Measurements from ENCODE around the gene OBP2B. TPM values are rescaled to one million over a fixed set of nuclear protein-coding genes. Genes with fewer than 3 reads are reported as not detected.
"Not testable (repeated sequence)": the region's sequence is repeated elsewhere in the genome, so short reads cannot be mapped to it uniquely, and the experiment has no call there.

Gene OBP2B
- total RNA-seq, 1 experiment from 2014 or later: not detected

DNA sequence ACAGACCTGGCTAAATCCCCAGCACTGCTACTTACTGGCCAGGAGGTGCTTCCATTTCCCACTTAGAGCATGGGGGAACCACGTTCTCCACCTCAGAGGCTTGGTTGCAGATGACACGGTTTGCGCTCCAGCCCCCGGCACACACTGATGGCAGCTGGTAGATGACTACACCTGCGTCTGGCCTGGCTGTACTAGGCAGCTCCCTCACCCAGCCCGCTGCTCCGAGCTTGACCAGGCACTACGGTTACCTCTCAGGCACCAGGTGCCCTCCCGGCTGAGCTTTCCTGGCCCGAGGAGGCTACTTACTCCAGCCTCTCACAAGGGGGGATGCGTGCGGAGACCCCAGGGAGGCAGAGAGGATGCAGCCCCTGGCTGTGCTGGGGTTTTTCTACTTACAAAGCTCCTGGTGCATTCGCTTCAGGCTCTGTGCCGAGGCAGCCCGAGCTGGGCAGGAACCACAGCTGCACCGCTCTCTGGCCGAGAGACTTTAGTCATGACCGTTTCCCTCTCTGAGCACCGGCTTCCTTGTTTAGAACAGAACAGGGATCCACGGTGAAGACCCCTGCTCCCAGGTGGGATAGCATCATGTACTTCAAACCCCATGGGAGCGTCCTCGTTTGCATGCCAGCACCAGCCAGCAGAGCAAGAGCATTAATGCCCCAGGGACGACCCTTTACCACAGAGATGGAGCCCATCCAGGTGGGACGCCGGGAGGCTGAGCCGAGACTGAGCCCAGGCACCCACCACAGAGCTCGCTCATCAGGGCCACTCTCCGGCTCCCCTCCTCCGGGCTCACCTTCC is 37.7 kb downstream of the OBP2B start:
- BruUV-seq (replicated peaks): no TSS peak
- no peaks in the 10 kb centered on the region for H3K36me3 ChIP-seq (ENCODE audit: control insufficient read depth, insufficient read depth, low read length)
- H3K27ac ChIP-seq (ENCODE audit: low read length): no peak overlapping the region
- POLR2A ChIA-PET: no interaction called here
- H3K9me3 ChIP-seq (ENCODE audit: control insufficient read depth, insufficient read depth, low read depth, low read length): no peaks in the 10 kb centered on the region
- no peaks in the 10 kb centered on the region for H3K27me3 ChIP-seq (ENCODE audit: control insufficient read depth, insufficient read depth, low read length)
- DNase-seq (ENCODE audit: low read depth, low spot score): no peak
- ATAC-seq: no peak
- in situ Hi-C loops (cut with HindIII; ENCODE audit: low pct_unique_long_range_greater_than_20kb, low sequenced_read_pairs) (no loop called here), intact Hi-C loops (cut with micrococcal nuclease; ENCODE audit: unreplicated experiment) (no loop called here)
- H3K4me3 ChIP-seq (ENCODE audit: low read depth in 2 of 2, low read length in 2 of 2): no peak overlapping the region
- H3K4me1 ChIP-seq (ENCODE audit: control insufficient read depth, insufficient read depth, low read length): peaks cover 18% of the 10 kb centered on the region
- TF ChIP-seq, protein P1, sequence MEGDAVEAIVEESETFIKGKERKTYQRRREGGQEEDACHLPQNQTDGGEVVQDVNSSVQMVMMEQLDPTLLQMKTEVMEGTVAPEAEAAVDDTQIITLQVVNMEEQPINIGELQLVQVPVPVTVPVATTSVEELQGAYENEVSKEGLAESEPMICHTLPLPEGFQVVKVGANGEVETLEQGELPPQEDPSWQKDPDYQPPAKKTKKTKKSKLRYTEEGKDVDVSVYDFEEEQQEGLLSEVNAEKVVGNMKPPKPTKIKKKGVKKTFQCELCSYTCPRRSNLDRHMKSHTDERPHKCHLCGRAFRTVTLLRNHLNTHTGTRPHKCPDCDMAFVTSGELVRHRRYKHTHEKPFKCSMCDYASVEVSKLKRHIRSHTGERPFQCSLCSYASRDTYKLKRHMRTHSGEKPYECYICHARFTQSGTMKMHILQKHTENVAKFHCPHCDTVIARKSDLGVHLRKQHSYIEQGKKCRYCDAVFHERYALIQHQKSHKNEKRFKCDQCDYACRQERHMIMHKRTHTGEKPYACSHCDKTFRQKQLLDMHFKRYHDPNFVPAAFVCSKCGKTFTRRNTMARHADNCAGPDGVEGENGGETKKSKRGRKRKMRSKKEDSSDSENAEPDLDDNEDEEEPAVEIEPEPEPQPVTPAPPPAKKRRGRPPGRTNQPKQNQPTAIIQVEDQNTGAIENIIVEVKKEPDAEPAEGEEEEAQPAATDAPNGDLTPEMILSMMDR (IDR thresholded peaks at IDR 0.05): no peak
- no peak for TF ChIP-seq POLR2AphosphoS5 (IDR thresholded peaks at IDR 0.05; ENCODE audit: low read depth, low read length)
- CTCF ChIA-PET: interaction anchor here (0.6 kb wide), 1 partner anchor 149 kb away, joined by 4 read pairs; no protein-coding TSS in a partner anchor

DNA sequence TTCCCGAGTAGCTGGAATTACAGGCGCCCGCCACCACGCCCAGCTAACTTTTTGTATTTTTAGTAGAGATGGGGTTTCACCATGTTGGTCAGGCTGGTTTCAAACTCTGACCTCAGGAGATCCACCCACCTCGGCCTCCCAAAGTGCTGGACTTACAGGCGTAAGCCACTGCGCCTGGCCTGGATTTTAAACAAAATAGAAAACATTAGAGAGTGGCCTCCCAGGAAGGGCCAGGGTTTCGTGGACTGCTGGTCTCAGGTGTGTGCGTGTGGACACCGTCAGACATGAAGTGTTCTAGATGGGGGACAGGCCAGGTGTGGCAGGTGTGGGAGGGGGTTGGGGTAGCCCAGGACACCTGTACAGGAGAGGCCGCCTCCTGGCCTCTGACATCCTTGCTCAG is 38.3 kb downstream of the OBP2B start:
- ChIA-PET CTCF (interaction anchor here (0.6 kb wide), 1 partner anchor 149 kb away, joined by 4 read pairs; no protein-coding TSS in a partner anchor), POLR2A (no interaction called here)
- Histone ChIP-seq H3K36me3 (ENCODE audit: control insufficient read depth, insufficient read depth, low read length) (no peaks in the 10 kb centered on the region), H3K4me3 (ENCODE audit: low read depth in 2 of 2, low read length in 2 of 2) (no peak overlapping the region), H3K4me1 (ENCODE audit: control insufficient read depth, insufficient read depth, low read length) (peaks cover 18% of the 10 kb centered on the region), H3K27ac (ENCODE audit: low read length) (no peak overlapping the region), H3K27me3 (ENCODE audit: control insufficient read depth, insufficient read depth, low read length) (no peaks in the 10 kb centered on the region), H3K9me3 (ENCODE audit: control insufficient read depth, insufficient read depth, low read depth, low read length) (no peaks in the 10 kb centered on the region)
- TF ChIP-seq, protein P1 (IDR thresholded peaks at IDR 0.05): no peak
- no peak for TF ChIP-seq TCF7L2 (IDR thresholded peaks at IDR 0.05; ENCODE audit: low read depth, low read length)
- TF ChIP-seq POLR2AphosphoS5 (IDR thresholded peaks at IDR 0.05; ENCODE audit: low read depth, low read length): no peak
- TF ChIP-seq SIN3A (IDR thresholded peaks at IDR 0.05; ENCODE audit: borderline replicate concordance, insufficient read depth, low read depth, low read length): no peak
- TF ChIP-seq, protein P2, sequence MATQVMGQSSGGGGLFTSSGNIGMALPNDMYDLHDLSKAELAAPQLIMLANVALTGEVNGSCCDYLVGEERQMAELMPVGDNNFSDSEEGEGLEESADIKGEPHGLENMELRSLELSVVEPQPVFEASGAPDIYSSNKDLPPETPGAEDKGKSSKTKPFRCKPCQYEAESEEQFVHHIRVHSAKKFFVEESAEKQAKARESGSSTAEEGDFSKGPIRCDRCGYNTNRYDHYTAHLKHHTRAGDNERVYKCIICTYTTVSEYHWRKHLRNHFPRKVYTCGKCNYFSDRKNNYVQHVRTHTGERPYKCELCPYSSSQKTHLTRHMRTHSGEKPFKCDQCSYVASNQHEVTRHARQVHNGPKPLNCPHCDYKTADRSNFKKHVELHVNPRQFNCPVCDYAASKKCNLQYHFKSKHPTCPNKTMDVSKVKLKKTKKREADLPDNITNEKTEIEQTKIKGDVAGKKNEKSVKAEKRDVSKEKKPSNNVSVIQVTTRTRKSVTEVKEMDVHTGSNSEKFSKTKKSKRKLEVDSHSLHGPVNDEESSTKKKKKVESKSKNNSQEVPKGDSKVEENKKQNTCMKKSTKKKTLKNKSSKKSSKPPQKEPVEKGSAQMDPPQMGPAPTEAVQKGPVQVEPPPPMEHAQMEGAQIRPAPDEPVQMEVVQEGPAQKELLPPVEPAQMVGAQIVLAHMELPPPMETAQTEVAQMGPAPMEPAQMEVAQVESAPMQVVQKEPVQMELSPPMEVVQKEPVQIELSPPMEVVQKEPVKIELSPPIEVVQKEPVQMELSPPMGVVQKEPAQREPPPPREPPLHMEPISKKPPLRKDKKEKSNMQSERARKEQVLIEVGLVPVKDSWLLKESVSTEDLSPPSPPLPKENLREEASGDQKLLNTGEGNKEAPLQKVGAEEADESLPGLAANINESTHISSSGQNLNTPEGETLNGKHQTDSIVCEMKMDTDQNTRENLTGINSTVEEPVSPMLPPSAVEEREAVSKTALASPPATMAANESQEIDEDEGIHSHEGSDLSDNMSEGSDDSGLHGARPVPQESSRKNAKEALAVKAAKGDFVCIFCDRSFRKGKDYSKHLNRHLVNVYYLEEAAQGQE (IDR thresholded peaks at IDR 0.05; ENCODE audit: insufficient read depth in 1 of 2, low read depth in 2 of 2, low read length in 1 of 2): no peak
- no TSS peak for BruUV-seq (replicated peaks)
- intact Hi-C loops (cut with micrococcal nuclease; ENCODE audit: unreplicated experiment): no loop called here
- ATAC-seq (no peak), DNase-seq (ENCODE audit: low read depth, low spot score) (no peak)
- in situ Hi-C loops (cut with HindIII; ENCODE audit: low pct_unique_long_range_greater_than_20kb, low sequenced_read_pairs): no loop called here

DNA sequence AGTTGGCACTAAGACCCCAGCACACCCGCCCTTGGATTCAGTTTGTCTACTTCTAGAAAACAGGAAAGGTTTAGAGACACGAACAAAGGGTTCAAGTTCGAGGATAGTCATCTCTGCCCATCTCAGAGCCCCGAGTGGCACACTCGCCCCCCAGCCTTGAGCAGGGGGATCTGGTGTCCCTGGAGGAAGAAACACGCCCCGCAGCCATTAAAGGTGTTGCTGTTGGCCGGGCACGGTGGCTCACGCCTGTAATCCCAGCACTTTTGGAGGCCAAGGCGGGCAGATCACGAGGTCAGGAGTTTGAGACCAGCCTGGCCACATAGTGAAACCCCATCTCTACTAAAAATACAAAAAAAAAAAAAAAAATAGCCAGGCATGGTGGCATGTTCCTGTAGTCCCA is 39.4 kb downstream of the OBP2B start:
- DNase-seq (ENCODE audit: low read depth, low spot score); CTCF ChIA-PET; H3K9me3 ChIP-seq (ENCODE audit: control insufficient read depth, insufficient read depth, low read depth, low read length); ATAC-seq; POLR2A ChIA-PET; H3K36me3 ChIP-seq (ENCODE audit: control insufficient read depth, insufficient read depth, low read length); in situ Hi-C loops (cut with HindIII; ENCODE audit: low pct_unique_long_range_greater_than_20kb, low sequenced_read_pairs); BruUV-seq (replicated peaks); intact Hi-C loops (cut with micrococcal nuclease; ENCODE audit: unreplicated experiment); H3K27me3 ChIP-seq (ENCODE audit: control insufficient read depth, insufficient read depth, low read length); H3K4me3 ChIP-seq (ENCODE audit: low read depth in 2 of 2, low read length in 2 of 2); H3K27ac ChIP-seq (ENCODE audit: low read length): not testable (repeated sequence)
- peaks cover 23% of the 10 kb centered on the region for H3K4me1 ChIP-seq (ENCODE audit: control insufficient read depth, insufficient read depth, low read length)

All from Panc1 (cell line).